NK-92 (cell line): ENCODE data around the gene TMCC1.
"Not testable (repeated sequence)": the region's sequence is repeated elsewhere in the genome, so short reads cannot be mapped to it uniquely, and the experiment has no call there.

Experiments
- DNase-seq: peaks from one replicate; lab custom pipeline; 2025; ENCODE audit not compliant: unreplicated experiment; lab: John Stamatoyannopoulos, UW

TMCC1 gene

GRCh38 chr3:129893581-129894070 is at the start of gene TMCC1:
Gene TMCC1 (minus strand): TSS chr3:129893711.
- DNase-seq = peak; percentile 21

GRCh38 chr3:129943020-129943419 is 49.5 kb upstream of the TMCC1 start:
- no peak for DNase-seq

GRCh38 chr3:129942296-129942695 is 48.8 kb upstream of the TMCC1 start:
- DNase-seq = no peak

- no peak for DNase-seq
Measured at GRCh38 chr3:129940086-129940485, 46.6 kb upstream of the TMCC1 start.

GRCh38 chr3:129938140-129938930 is 44.8 kb upstream of the TMCC1 start:
- DNase-seq = no peak

GRCh38 chr3:129937717-129938116 is 44.2 kb upstream of the TMCC1 start:
- DNase-seq = no peak

- DNase-seq = no peak
Measured at GRCh38 chr3:129936757-129937156, 43.2 kb upstream of the TMCC1 start.

GRCh38 chr3:129934234-129935123 is 41.0 kb upstream of the TMCC1 start:
- DNase-seq = no peak

- DNase-seq = no peak
Measured at GRCh38 chr3:129933471-129933870, 40.0 kb upstream of the TMCC1 start.

GRCh38 chr3:129929383-129929782 is 35.9 kb upstream of the TMCC1 start:
- no peak for DNase-seq

- no peak for DNase-seq
Measured at GRCh38 chr3:129927072-129927471, 33.6 kb upstream of the TMCC1 start.

- DNase-seq = no peak
Measured at GRCh38 chr3:129919806-129920205, 26.3 kb upstream of the TMCC1 start.

- DNase-seq = no peak
Measured at GRCh38 chr3:129919357-129919756, 25.8 kb upstream of the TMCC1 start.

- DNase-seq = no peak
Measured at GRCh38 chr3:129918461-129918860, 24.9 kb upstream of the TMCC1 start.

- no peak for DNase-seq
Measured at GRCh38 chr3:129917423-129918007, 24.0 kb upstream of the TMCC1 start.

- no peak for DNase-seq
Measured at GRCh38 chr3:129913618-129914017, 20.1 kb upstream of the TMCC1 start.

- no peak for DNase-seq
Measured at GRCh38 chr3:129911261-129911861, 17.9 kb upstream of the TMCC1 start.

- not testable (repeated sequence) for DNase-seq
Measured at GRCh38 chr3:129909235-129909634, 15.7 kb upstream of the TMCC1 start.

- no peak for DNase-seq
Measured at GRCh38 chr3:129908417-129908816, 14.9 kb upstream of the TMCC1 start.

GRCh38 chr3:129901272-129901671 is 7.8 kb upstream of the TMCC1 start:
- not testable (repeated sequence) for DNase-seq

- DNase-seq = no peak
Measured at GRCh38 chr3:129897026-129897425, 3.5 kb upstream of the TMCC1 start.
